ENCODE data around the gene RPS21. TPM values are rescaled to one million over a fixed set of nuclear protein-coding genes. Genes with fewer than 3 reads are reported as not detected.
A peak's percentile ranks its signal among the peaks of the same experiment; 100 is the strongest.

The RPS21 gene
- total and polyA plus RNA-seq, 4 donors, result 222 to 4,827 (median 2,651) TPM

GRCh38 chr20:62365814-62366369, 21.0 kb upstream of the RPS21 start:
- DNase-seq, result peak in 2 of 3 donors; percentile 46 to 71
- H3K9me3 ChIP-seq (ENCODE audit: control insufficient read depth in 4 of 4, insufficient read depth in 3 of 4, low read length in 3 of 4), result no peaks in the 10 kb centered on the region
- H3K36me3 ChIP-seq (ENCODE audit: control insufficient read depth in 4 of 4, insufficient read depth in 4 of 4, low read length in 4 of 4), result peaks cover 0 to 4% (median 0%) of the 10 kb centered on the region in 4 donors
- 35 to 46% methylated on average over 10 of the region's 10 CpGs for WGBS, 2 donors
- ATAC-seq (ENCODE audit: insufficient read depth, low FRiP score), result no peak
- H3K4me3 ChIP-seq, result peak overlapping the region; percentile 70
- peak overlapping the region; percentile 91 to 96 for H3K27ac ChIP-seq (ENCODE audit: low read depth in 1 of 2, low read length in 1 of 2)
- H3K27me3 ChIP-seq (ENCODE audit: control insufficient read depth in 3 of 3, insufficient read depth in 3 of 3, low read length in 2 of 3), result no peaks in the 10 kb centered on the region
- TF ChIP-seq, protein P1, sequence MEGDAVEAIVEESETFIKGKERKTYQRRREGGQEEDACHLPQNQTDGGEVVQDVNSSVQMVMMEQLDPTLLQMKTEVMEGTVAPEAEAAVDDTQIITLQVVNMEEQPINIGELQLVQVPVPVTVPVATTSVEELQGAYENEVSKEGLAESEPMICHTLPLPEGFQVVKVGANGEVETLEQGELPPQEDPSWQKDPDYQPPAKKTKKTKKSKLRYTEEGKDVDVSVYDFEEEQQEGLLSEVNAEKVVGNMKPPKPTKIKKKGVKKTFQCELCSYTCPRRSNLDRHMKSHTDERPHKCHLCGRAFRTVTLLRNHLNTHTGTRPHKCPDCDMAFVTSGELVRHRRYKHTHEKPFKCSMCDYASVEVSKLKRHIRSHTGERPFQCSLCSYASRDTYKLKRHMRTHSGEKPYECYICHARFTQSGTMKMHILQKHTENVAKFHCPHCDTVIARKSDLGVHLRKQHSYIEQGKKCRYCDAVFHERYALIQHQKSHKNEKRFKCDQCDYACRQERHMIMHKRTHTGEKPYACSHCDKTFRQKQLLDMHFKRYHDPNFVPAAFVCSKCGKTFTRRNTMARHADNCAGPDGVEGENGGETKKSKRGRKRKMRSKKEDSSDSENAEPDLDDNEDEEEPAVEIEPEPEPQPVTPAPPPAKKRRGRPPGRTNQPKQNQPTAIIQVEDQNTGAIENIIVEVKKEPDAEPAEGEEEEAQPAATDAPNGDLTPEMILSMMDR (IDR thresholded peaks at IDR 0.05; ENCODE audit: control extremely low read depth, extremely low read depth), result no peak
- peaks cover 4 to 77% (median 55%) of the 10 kb centered on the region in 5 donors for H3K4me1 ChIP-seq (ENCODE audit: control insufficient read depth in 5 of 5, insufficient read depth in 5 of 5, low read length in 5 of 5)
- no peak overlapping the region for H3K9ac ChIP-seq (ENCODE audit: insufficient read depth in 1 of 2, low read length in 2 of 2)

DNA sequence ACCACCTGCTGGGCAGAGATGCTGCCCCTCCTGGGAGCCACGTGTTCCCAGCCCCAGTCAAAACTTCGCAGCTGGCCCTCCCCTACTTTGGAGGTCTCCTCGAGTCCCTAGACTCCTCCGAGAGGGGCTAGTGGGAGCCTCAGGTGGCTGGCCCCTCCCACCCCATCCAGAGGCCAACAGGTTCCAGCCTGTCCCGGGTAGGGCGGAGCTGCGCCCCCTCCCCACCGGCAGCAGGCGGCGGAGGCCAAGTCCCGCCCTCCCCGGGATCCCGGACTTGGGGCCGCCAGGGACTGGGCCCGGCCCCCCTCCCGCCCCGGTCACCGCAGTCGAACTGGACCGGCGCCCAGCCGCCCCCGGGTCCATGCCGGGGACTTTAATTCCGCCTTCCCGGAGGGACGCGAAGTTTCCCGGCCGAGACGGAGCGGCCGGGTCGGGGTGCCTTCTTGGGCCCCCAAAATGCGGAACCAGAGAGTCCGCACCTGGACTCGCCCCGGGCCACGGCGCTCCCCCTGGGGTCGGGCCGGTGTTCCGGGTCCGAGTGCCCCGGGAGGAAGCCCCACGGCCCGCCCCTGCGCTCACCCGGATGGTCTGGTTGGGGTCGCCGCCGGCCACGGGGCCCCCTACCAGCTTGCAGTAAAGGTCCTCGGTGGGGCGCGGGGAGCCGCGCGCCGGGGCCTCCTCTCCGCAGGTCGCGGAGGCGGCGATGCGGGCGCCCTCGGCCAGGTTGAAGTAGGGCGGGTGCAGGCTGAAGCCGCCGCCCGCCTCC, 20.4 kb upstream of the RPS21 start:
- ATAC-seq (ENCODE audit: insufficient read depth, low FRiP score) (peak; percentile 10), DNase-seq (peak; percentile 34 to 76 (median 67))
- Histone ChIP-seq H3K4me1 (ENCODE audit: control insufficient read depth in 5 of 5, insufficient read depth in 5 of 5, low read length in 5 of 5) (peaks cover 4 to 73% (median 51%) of the 10 kb centered on the region in 5 donors), H3K4me3 (peak overlapping the region; percentile 70), H3K27me3 (ENCODE audit: control insufficient read depth in 3 of 3, insufficient read depth in 3 of 3, low read length in 2 of 3) (no peaks in the 10 kb centered on the region), H3K36me3 (ENCODE audit: control insufficient read depth in 4 of 4, insufficient read depth in 4 of 4, low read length in 4 of 4) (peaks cover 0 to 4% (median 0%) of the 10 kb centered on the region in 4 donors), H3K9me3 (ENCODE audit: control insufficient read depth in 4 of 4, insufficient read depth in 3 of 4, low read length in 3 of 4) (no peaks in the 10 kb centered on the region), H3K27ac (ENCODE audit: low read depth in 1 of 2, low read length in 1 of 2) (peak overlapping the region; percentile 83 to 96), H3K9ac (ENCODE audit: insufficient read depth in 1 of 2, low read length in 2 of 2) (no peak overlapping the region)
- TF ChIP-seq, protein P1 (IDR thresholded peaks at IDR 0.05; ENCODE audit: control extremely low read depth, extremely low read depth), result no peak
- WGBS, 2 donors, result 1% methylated on average over 61 to 72 of the region's 72 CpGs

DNA sequence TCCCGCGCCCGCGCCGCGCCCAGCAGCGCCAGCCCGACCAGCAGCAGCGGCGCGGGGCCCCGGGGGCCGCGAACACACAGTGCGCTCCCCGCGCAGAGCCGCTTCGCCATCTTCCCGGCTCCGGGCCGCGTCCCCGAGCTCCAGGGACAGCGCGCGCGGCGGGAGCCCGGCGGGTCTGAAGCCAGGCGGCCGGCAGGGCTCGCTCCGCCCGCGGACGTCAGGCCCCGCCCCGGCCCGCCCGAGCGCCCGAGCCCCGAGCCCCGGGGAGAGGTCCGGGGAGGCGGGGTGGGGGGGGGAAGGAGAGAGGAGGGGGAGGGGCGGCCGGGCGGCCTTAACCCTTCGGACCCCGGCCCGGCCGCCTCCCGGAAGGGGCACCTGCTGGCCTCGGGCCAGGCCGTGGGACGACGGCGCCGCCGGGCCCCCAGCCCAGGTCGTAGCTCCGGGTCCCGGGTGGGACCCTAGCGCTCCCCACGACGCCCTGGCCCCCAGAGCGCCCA, 19.7 kb upstream of the RPS21 start, which contains the start of gene LAMA5:
Gene LAMA5, minus strand, starts transcription at position 177 of the 497 bp plus-strand sequence. Its CDS starts 67 bp downstream, at position 110.
- H3K27ac ChIP-seq (ENCODE audit: low read depth in 1 of 2, low read length in 1 of 2), result peak within 1 kb of the TSS; percentile 83 to 96
- ATAC-seq (ENCODE audit: insufficient read depth, low FRiP score) (peak; percentile 45), DNase-seq (peak in 2 of 3 donors; percentile 51 to 69)
- peak within 1 kb of the TSS; percentile 70 for H3K4me3 ChIP-seq
- peaks cover 0 to 3% (median 0%) of the 10 kb centered on the region in 4 donors for H3K36me3 ChIP-seq (ENCODE audit: control insufficient read depth in 4 of 4, insufficient read depth in 4 of 4, low read length in 4 of 4)
- 0 to 1% methylated on average over 5 to 69 of the region's 70 CpGs for WGBS, 2 donors
- H3K9me3 ChIP-seq (ENCODE audit: control insufficient read depth in 4 of 4, insufficient read depth in 3 of 4, low read length in 3 of 4), result no peaks in the 10 kb centered on the region
- H3K9ac ChIP-seq (ENCODE audit: insufficient read depth in 1 of 2, low read length in 2 of 2), result no peak within 1 kb of the TSS
- H3K27me3 ChIP-seq (ENCODE audit: control insufficient read depth in 3 of 3, insufficient read depth in 3 of 3, low read length in 2 of 3), result no peaks in the 10 kb centered on the region
- peaks cover 4 to 68% (median 46%) of the 10 kb centered on the region in 5 donors for H3K4me1 ChIP-seq (ENCODE audit: control insufficient read depth in 5 of 5, insufficient read depth in 5 of 5, low read length in 5 of 5)
- TF ChIP-seq, protein P1 (IDR thresholded peaks at IDR 0.05; ENCODE audit: control extremely low read depth, extremely low read depth), result no peak
